ENCODE data around the gene ITGAD. TPM values are rescaled to one million over a fixed set of nuclear protein-coding genes. Genes with fewer than 3 reads are reported as not detected.

Gene ITGAD
- total RNA-seq, 1 donor from 2014 or later = not detected

- H3K4me3 ChIP-seq (ENCODE audit: low read depth, low read length) = no peak overlapping the region
- no peak for DNase-seq (ENCODE audit: low read depth)
- TF ChIP-seq, protein P1, sequence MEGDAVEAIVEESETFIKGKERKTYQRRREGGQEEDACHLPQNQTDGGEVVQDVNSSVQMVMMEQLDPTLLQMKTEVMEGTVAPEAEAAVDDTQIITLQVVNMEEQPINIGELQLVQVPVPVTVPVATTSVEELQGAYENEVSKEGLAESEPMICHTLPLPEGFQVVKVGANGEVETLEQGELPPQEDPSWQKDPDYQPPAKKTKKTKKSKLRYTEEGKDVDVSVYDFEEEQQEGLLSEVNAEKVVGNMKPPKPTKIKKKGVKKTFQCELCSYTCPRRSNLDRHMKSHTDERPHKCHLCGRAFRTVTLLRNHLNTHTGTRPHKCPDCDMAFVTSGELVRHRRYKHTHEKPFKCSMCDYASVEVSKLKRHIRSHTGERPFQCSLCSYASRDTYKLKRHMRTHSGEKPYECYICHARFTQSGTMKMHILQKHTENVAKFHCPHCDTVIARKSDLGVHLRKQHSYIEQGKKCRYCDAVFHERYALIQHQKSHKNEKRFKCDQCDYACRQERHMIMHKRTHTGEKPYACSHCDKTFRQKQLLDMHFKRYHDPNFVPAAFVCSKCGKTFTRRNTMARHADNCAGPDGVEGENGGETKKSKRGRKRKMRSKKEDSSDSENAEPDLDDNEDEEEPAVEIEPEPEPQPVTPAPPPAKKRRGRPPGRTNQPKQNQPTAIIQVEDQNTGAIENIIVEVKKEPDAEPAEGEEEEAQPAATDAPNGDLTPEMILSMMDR (conservative IDR thresholded peaks at IDR 0.05; ENCODE audit: low read depth, low read length) = no peak
Observed at GRCh38 chr16:31428638-31429247, 35.6 kb downstream of the ITGAD start.

- DNase-seq (ENCODE audit: low read depth) = no peak
- TF ChIP-seq, protein P1 (conservative IDR thresholded peaks at IDR 0.05; ENCODE audit: low read depth, low read length) = no peak
- H3K4me3 ChIP-seq (ENCODE audit: low read depth, low read length) = no peak overlapping the region
Observed at GRCh38 chr16:31429314-31429713, 36.2 kb downstream of the ITGAD start.

DNA sequence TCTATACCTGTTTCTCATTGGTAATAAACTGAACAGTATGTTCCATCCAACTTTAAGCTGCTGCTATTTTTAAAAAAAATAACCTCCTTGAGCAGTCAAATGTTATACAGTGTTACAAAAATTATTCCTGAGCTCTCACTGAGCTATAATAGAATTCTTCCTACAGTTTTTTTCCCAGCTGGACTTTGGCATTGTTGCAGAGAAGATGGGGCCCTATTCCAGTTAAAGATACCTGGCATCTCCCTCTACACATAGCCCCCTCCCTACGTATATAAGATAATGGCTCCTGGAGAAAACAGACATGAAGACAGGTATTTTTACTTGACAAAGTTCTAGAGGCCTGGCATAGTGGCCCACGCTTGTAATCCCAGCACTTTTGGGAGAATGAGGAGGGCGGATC lies 36.7 kb downstream of the ITGAD start:
- H3K4me3 ChIP-seq (ENCODE audit: low read depth, low read length) = no peak overlapping the region
- TF ChIP-seq, protein P1 (conservative IDR thresholded peaks at IDR 0.05; ENCODE audit: low read depth, low read length) = no peak
- no peak for DNase-seq (ENCODE audit: low read depth)

GRCh38 chr16:31430380-31431052 lies 37.4 kb downstream of the ITGAD start:
- TF ChIP-seq, protein P1 (conservative IDR thresholded peaks at IDR 0.05; ENCODE audit: low read depth, low read length) = no peak

DNA sequence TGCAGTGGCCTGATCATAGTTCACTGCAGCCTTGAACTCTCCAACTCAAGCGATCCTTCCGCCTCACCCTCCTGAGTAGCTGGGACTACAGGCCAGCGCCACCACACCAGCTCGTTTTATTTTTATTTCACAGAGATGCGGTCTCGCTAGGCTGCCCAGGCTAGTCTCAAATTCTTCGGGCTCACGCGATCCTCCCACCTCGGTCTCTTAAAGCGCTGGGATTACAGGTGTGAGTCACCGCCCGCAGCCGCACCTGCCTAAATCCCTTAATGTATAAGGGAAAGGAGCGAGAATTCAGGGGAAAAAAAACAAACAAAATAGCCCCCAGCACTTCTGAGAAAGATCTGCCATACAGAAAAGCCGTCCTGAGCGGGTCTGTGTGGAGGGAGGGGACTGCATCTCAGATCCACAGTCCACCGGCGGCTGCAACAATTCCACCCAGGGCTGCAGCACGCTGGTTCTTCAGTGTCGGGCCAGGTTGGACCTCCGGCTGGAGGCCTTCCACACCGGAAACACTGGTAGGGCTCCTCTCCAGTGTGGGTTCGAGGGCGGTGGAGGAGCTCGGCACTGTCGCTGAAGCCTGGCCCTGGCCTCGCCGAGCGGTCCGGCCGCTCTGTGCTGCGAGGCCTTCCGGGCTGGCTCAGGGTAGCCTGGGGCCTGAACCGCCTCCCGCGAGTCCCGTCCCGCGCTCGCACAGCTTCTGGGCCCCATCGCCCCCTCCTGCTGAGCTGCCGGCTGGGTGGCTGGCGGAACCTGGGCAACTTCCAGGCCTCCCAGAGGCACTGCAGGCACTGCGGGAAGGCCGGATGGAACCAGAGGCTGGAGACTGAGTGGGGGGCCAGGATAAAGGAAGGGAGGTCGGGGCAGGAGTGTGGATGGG lies 42.4 kb downstream of the ITGAD start:
- no peak for DNase-seq (ENCODE audit: low read depth)
- H3K4me3 ChIP-seq (ENCODE audit: low read depth, low read length) = no peak overlapping the region
- TF ChIP-seq, protein P1 (conservative IDR thresholded peaks at IDR 0.05; ENCODE audit: low read depth, low read length) = no peak

More at GRCh38 chr16:31430380-31431052, 37.4 kb downstream of the ITGAD start:
- H3K4me3 ChIP-seq (ENCODE audit: low read depth, low read length) = no peak overlapping the region
- DNase-seq (ENCODE audit: low read depth) = no peak

DNA sequence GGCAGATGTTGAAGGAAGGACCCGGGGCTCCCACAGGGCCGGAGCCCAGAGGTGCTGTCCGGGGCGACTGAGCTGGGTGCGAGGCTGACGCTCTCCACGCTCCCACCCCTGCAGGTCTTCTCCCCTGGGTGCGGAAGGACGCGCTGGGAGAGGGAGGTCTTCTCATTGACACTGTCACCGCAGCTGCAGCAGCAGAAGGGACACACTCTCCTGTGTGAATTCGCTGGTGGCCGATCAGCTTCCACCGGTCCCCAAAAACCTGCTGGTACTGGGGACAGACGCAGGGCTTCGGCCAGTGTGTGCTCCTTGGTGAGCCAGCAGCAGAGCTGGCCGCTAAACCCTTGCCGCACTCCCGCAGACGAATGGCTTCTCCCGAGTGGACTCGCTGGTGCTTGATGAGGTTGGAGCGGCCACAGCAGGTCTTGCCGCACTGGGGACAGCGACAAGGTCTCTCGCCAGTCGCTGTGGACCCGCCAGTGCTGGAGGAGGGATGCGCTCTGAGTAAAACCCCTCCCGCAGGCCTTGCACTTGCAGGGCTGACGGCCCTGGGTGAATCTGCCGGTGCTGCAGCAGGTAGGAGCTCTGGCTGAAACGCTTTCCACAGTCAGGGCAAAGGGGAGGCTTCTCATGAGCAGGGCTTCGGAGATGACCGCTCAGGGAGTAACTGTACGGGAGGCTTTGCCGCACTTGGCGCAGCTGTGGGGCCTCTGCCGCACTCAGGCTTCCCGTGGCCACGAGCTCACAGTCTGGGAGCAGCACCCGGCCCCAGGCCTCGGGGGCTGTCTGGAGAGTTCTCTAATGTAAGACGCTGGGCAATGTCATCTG lies 43.3 kb downstream of the ITGAD start:
- H3K4me3 ChIP-seq (ENCODE audit: low read depth, low read length) = no peak overlapping the region
- TF ChIP-seq, protein P1 (conservative IDR thresholded peaks at IDR 0.05; ENCODE audit: low read depth, low read length) = no peak
- DNase-seq (ENCODE audit: low read depth) = no peak

Measured in epithelial cell of proximal tubule (primary cell).